Kidney glomerular epithelial cell (primary cell): Measurements from ENCODE around the gene SLC39A6.

Source experiments
- DNase-seq: peaks from one replicate; lab custom pipeline; 2025; lab: John Stamatoyannopoulos, UW

The SLC39A6 gene

GRCh38 chr18:36058674-36059073 lies 70.5 kb downstream of the SLC39A6 start:
- no peak for DNase-seq
